GM12878 (cell line): ENCODE data around the gene UBA6.

ENCODE experiments used
- ASH2L ChIP-seq: fragments of 300-600, 200-600 bp; sonication (generic); IDR thresholded peaks from 2 replicates; pipeline ENCODE4 v1.6.1; 2017; ENCODE audit warnings: low read depth, mild to moderate bottlenecking, borderline replicate concordance
- EED ChIP-seq: sonication (generic); IDR thresholded peaks from 2 replicates; pipeline ENCODE4 v1.6.1; 2016; ENCODE audit warnings: antibody characterized with exemption, low read depth
- ELK1 ChIP-seq: IDR thresholded peaks from 2 replicates; pipeline ENCODE4 v1.6.1; 2012; ENCODE audit warnings: low read depth, low read length, improper control_type of control experiment
- FOXK2 ChIP-seq: fragments of 450-650 bp; IDR thresholded peaks from 2 replicates; pipeline ENCODE4 v1.6.1; 2017; ENCODE audit warnings: mild to moderate bottlenecking, moderate library complexity
- NFYB ChIP-seq: IDR thresholded peaks from 2 replicates; pipeline ENCODE4 v1.6.1; 2011; ENCODE audit warnings: low read depth, mild to moderate bottlenecking, low read length, improper control_type of control experiment, moderate library complexity; ENCODE audit not compliant: insufficient read depth
- POLR2A ChIP-seq: IDR thresholded peaks from 2 replicates; pipeline ENCODE4 v1.6.1; 2011; ENCODE audit warnings: low read depth, mild to moderate bottlenecking, low read length
- SMAD1 ChIP-seq: fragments of 450-650 bp; IDR thresholded peaks from 2 replicates; pipeline ENCODE4 v1.6.1; 2018; ENCODE audit warnings: mild to moderate bottlenecking, low read depth; ENCODE audit not compliant: partially characterized antibody
- ZBTB4 ChIP-seq: fragments of 450-650 bp; formaldehyde crosslinking; IDR thresholded peaks from 2 replicates; pipeline ENCODE4 v1.4.0; 2022; ENCODE audit warnings: mild to moderate bottlenecking, moderate library complexity
- TF ChIP-seq, protein P1 (sequence below), 3 experiments: IDR thresholded peaks in 2 of 3; conservative IDR thresholded peaks in 1 of 3; 2 replicates each; pipeline ENCODE4 v1.5.1; 2011; ENCODE audit warnings: low read depth in 3 of 3, low read length in 3 of 3, mild to moderate bottlenecking in 3 of 3, control low read depth in 2 of 3, moderate library complexity in 2 of 3, inconsistent platforms in 1 of 3, mixed read lengths in 1 of 3; ENCODE audit not compliant: control insufficient read depth in 2 of 3, insufficient read depth in 1 of 3; ENCODE audit errors: extremely low read depth in 1 of 3

DNA sequence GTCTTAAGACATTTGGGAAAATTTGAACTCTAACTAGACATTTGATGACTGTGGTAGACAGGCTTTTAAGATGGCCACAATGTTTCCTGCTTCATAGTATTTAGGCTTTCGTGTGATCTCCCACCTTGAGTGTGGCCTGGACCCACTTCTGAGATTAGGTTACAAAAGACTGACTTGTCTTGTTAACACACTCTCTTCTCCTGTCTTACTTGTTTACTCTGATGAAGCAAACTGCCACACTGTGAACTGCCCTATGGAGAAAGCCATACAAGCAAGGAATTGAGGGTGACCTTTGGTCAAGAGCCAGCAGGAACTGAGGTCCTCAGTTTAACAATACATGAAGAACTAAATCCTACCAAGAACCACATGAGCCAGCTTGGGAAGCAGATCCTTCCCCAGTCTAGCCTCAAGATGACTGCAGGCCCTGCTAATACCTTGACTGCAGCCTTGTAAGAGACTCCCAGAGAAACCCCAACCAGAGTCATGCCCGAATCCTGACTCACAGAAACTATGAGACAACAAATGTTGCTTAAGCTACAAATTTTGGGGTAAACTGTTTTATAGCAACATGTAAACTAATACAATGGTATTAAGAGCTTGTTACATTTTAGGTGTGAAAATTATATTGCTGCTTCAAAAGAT lies 20.3 kb downstream of the UBA6 start:
- no peak for TF ChIP-seq ZBTB4
- TF ChIP-seq SMAD1, result no peak
- TF ChIP-seq NFYB, result no peak
- no peak for TF ChIP-seq ELK1
- no peak for TF ChIP-seq EED
- no peak for TF ChIP-seq POLR2A
- TF ChIP-seq ASH2L, result no peak
- TF ChIP-seq, protein P1, sequence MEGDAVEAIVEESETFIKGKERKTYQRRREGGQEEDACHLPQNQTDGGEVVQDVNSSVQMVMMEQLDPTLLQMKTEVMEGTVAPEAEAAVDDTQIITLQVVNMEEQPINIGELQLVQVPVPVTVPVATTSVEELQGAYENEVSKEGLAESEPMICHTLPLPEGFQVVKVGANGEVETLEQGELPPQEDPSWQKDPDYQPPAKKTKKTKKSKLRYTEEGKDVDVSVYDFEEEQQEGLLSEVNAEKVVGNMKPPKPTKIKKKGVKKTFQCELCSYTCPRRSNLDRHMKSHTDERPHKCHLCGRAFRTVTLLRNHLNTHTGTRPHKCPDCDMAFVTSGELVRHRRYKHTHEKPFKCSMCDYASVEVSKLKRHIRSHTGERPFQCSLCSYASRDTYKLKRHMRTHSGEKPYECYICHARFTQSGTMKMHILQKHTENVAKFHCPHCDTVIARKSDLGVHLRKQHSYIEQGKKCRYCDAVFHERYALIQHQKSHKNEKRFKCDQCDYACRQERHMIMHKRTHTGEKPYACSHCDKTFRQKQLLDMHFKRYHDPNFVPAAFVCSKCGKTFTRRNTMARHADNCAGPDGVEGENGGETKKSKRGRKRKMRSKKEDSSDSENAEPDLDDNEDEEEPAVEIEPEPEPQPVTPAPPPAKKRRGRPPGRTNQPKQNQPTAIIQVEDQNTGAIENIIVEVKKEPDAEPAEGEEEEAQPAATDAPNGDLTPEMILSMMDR (IDR thresholded peaks at IDR 0.05 in 2 of 3, conservative IDR thresholded peaks at IDR 0.05 in 1 of 3; ENCODE audit: control insufficient read depth in 2 of 3, extremely low read depth in 1 of 3, insufficient read depth in 1 of 3, low read depth in 3 of 3, low read length in 3 of 3), result no peak
- no peak for TF ChIP-seq FOXK2
